HG02571 (cell line): ENCODE measurements around the gene PKM.

Source experiments
- ATAC-seq: cut with Tn5 transposase; IDR thresholded peaks from one replicate; pipeline ENCODE4 v1.9.1; 2021; ENCODE audit warnings: mild to moderate bottlenecking, moderate library complexity; ENCODE audit not compliant: unreplicated experiment

PKM gene

DNA sequence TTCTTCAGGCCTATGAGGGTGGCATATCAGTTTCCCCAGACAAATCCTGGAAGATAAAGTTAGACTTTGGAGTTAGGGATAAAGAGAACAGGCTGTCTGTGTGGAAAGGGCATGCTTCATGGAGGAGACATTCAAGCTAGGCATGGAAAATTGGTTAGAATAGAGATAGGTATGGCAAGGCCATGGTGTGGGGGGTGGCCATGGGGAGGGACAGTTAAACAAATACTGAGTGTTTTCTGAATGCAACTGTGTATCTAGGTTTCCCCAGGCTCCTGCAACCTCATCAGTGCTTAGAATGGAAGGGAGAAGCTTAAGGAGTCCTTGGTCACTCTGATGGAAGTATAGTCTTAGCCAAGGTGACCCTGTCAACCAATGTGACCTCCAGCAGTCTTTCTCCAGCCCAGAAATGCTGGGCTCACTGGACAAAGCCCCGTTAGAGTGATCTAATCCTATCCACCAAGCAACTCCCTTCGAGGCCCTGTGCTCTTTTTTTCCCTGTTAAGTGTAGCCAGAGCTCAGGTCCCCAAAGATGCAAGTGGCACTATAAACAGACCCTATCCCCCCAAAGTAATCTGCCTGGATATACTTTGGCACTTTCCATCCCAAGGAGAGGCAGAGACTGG, 5.5 kb upstream of the PKM start:
- no peak for ATAC-seq

DNA sequence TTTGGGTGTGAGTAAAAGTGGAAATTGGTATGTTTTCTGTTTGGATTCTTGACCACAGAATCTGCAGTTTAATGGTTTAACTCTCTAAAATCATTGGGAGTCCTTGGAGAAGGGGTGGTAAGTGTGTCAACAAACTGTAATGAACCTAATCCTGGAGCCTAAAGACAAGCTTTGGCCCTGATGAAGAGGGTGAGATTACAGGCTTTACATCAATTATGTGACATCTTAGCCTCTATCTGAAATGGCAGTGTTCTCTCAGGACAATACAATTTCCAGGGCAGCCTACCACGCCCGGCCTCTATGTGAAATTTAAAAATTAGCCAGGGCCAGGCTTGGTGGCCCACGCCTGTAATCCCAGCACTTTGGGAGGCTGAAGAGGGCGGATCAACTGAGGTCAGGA, 4.3 kb upstream of the PKM start:
- ATAC-seq: no peak

DNA sequence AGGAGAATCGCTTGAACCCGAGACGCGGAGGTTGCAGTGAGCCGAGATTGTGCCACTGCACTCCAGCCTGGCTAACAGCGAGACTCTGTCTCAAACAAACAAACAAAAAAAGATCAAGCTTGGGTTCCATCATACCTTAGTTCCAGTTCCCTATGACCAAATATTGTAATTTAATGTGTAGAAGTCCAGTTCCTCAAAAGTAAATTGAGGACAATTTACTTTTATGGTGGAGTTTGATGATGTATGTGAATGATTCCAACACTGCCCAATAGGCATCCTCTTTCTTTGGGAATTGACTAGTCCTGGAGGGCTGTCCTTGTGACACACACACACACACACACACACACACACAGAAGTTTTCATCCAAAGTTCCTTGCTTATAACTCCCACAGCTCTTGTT, 2.8 kb upstream of the PKM start:
- no peak for ATAC-seq

DNA sequence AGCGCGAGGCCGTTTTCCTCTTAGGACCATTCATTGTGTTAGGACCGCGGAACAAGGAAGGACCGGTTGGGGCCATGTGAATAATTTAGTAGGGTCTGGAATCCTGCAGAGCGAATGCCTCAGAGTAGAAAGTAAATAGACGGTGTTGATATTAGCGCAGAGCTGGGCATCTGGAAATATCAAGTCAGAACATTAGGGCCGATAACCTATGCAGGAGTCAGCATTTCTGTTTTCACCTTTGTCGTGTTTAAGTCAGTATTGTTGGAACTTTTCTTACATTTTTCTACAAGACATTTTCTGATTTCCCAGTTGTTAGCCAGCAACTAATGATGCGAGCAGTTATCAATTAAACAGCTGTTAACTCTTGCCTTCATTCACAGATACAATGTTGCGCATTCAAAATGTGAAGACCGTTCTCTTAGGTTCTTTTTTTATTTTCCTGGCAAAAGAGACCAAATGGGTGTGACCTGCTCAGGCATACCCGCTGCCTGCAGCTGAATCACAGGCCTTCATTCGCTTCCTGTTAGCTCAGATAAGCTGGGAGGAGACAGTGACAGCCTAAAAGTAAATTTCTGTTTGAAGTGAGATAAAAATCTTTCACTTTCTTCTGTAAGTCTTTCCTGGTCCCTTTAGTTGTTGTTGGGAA, 966 bp upstream of the PKM start:
- no peak for ATAC-seq

DNA sequence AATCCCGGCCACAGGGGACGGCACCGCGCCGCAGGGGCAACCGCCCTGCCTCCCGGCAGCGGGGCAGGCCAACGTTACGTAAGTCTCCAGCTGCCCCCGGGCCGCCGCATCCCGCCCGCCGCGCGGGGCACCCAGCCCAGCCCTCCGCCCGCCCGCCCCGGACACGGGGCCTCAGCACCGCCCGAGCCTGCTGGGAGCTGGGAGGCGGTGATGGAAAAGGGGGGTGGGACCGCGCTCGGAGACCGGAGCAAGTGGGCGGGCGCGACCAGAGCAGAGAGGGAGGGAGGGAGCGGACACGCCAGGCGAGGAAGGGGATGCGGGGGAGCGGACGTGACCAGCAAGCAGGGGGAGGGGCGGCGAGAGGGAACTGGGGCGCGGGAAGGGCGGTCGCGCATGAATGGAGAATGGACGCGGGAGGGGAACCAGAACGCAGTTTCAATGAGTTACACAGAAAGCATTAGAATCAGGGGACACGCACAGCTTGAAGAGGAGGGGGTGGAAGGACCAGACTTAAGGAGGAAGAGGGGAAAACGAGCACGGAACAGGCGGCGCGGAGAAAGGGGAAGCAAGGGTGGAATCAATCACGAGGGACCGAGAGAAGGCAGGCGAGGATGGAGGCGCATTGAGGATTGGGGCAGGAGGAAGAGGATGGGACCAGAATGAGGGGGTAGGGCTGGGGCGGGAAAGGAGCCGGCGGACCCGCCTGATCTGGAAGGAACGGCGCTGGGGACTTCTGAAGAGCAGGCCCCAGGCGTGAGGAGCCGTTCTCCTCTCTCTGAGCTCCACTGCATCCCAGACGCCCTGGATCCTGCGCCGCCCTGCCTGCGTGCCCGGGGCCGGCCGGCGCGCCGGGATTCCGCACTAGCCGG, 559 bp downstream of the PKM start:
- ATAC-seq: no peak

DNA sequence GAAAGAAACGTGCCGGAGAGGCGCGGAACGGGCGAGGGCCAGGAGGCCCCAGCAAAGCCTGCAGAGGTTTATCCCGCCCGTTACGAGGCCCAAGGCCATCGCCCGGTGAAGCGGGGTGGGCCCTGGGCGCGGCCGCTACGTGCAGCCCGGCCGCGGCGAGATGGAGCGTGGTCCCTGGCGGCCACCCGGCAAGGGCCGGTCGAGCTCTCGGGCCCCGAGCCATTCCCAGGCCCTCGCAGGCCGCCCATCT, 1.1 kb downstream of the PKM start:
- no peak for ATAC-seq

DNA sequence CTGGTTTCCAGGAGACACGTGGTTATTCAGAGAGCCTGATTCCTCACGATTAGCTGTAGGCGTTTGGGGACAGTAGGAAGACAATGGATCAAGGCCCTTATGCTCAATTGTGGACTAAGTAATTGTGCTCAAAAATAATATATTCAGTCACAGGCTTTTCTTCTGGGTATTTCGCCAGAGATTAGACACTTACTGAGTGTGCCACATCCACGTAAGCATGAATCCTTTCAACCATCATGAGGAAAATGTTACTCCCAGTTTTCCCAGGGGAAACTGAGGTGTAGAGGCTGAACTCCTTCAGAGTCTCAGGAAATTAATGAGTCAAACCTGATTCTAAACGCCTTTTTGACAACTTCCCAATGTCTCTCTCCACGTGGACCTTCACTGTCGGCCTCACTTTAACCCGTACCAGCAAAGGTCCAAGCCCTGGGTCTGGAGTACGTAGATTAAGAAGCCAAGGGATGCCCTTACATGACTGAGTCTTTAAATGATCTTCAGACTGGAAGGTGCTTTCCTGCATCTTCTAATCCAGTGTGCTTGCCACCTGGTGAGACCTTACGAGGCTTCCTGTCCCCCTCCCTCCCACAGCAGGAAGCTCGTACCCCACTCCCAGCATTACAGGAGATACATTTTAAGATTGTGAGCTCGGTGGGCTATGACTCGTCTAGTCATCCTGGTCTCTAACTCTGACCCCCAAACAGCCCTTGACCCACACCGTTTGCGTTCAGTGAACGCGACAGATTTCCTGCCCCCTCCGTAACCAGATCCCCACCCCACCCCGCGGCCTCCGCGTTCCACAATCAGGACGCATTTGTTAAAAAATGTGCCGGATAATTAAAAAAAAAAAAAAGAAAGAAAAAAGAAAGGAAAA, 1.7 kb downstream of the PKM start:
- no peak for ATAC-seq

DNA sequence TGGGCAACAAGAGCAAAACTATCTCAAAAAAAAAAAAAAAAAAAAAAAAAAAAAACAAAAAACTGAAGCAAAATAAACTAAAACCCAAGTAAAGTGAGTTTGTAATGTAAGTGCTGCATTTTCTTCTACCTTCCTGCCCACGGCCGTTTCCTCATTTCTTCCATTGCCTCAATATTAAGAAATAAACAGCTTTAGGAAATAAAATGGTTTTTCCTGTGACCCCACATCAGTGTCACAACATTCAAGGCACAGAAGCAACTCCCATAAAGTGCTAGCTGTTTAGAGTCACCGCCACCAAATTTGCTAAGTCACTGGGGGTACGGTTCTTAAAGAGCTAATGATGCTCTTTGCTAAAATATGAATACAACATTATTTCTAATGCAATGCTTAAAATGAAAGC, 3.3 kb downstream of the PKM start:
- ATAC-seq: no peak

DNA sequence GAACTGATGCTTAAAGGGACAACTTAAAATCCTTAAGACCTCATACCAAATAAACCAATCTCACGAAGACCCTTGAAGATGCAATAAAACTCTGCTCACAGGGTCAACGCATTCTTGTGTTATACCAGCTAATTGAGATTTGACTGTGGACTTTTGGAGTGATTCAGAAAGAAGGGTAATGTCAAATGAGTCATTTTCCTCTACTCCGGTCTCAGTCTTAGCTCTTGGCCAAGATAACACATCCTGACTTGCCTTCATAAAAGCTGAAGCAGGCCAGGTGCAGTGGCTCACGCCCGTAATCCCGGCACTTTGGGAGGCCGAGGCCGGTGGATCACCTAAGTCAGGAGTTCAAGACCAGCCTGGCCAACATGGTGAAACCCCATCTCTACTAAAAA, 3.8 kb downstream of the PKM start:
- no peak for ATAC-seq

DNA sequence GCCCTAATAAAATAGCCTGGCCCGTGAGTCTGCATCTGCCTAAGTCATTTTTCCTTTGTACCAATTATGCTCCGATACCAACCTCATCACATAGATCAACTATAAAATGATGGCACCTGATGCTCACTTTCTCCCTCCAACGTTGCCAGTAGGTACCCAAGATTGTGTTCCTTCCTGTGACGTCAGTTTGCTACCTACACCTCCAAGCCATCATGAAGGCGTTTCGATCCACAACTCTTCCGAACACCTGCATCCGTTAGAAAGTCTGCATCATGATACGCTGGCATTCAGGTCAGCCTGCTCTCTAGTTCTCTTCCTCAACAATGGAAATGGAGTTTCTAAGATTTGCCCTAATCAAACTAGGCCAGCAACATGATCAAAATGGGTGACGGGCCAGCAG, 7.7 kb downstream of the PKM start:
- ATAC-seq: no peak

DNA sequence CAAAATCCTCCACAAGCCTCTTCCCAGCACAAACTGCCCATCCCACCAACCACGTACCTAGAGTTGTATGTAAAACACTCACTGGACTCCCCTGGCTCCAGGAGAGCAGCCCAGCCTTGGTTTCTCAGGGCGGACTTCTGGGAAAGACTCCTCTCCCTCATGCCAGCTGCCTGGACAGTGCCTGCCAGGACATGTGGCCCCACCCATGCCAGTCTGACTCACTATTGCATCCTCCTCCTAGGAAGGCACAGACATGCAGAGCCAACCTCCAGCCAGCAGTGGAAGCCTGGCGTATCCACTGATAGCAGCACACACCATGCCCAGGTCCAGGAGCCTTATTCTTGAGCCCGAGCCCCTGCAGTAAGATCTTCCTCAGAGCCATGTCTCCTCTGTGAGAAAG, 8.6 kb downstream of the PKM start:
- ATAC-seq: no peak

DNA sequence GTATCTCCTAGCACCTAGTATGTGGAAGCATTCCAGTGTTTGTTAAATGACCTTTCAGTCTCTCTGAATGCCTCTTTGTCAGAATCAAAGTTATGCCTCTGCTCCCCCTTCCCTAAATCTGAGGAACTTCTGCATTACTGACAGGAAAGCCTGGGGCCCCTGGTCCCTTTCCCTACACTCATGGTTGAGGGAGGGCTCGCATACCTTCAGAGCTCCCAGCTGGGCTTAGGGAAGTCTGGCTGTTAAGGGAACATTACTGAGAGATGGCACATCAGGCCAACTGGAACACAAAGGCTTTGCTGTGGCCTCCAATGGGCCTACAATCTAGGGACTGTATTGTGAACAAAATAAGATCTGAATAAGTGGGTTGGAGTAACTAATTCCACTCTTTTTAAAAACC, 10.3 kb downstream of the PKM start:
- ATAC-seq: no peak

DNA sequence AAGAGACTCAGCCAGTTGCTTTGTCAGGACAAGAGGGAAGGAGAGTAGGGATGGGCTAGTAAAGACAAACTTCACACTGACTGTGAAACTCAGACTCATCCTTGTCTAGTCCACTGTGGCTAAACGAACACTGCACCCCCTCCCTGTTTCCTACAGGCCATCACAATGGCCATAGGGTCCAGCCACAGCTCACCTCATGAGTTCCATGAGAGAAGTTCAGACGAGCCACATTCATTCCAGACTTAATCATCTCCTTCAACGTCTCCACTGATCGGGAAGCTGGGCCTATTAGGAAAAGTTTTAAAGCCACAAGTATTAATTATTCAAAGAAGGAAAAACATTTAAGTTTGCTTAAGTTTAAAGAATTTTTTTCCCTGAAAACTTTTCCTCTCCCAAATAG, 13.8 kb downstream of the PKM start:
- no peak for ATAC-seq

DNA sequence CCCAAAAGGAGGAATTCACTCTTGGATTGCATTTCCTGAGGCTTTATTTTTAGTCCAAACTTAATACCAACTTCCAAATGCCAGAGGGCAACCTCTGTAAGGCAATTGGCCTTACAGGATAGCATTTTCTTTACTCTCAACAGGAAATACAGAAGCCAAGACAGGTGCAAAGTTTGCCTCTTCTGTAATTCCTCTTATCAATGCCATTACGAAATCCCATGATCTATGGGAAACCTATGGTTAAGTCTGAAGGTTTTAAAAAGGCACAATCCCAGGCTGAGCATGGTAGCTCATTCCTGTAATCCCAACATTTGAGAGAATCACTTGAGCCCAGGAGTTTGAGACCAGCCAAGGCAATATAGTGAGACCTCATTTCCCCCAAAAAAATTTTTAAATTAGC, 14.9 kb downstream of the PKM start:
- ATAC-seq: no peak

DNA sequence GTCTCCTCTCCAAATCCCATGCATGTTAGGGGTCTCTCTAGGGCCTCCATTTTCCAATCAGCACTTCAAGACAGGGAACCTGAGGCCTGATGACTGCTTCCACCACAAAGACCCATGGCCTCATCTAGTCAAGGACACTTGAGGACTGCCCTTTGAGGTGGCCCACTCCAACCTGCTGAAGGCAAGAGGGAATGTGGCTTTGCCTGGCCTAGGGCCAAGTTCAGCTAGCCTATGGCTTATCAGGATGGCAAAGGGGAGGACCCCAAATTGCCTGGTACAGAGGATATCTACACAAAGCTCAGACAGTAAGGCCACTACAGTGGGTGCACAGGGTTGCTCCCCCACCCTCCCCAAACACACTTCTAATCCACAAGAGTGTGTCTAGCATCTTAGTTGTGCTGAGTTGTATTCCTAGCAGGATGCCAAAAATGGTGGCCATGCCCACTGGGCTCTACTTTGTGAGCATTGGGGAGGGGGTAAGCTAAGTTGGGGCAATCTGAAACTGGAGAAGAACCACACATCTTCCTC, 23.4 kb downstream of the PKM start:
- no peak for ATAC-seq

DNA sequence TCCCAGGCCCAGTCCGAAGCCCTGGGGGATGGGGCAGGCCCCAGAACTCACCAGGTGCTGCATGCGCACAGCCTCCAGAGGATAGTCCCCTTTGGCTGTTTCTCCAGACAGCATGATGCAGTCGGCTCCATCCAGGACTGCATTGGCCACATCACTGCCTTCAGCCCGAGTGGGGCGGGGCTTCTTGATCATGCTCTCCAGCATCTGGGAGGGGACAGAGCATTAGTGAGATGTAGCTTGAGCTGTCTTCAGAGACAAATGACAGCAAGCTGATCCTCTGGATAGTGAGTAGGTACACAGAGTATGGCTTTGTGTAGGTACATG, 24.4 kb downstream of the PKM start:
- no peak for ATAC-seq

DNA sequence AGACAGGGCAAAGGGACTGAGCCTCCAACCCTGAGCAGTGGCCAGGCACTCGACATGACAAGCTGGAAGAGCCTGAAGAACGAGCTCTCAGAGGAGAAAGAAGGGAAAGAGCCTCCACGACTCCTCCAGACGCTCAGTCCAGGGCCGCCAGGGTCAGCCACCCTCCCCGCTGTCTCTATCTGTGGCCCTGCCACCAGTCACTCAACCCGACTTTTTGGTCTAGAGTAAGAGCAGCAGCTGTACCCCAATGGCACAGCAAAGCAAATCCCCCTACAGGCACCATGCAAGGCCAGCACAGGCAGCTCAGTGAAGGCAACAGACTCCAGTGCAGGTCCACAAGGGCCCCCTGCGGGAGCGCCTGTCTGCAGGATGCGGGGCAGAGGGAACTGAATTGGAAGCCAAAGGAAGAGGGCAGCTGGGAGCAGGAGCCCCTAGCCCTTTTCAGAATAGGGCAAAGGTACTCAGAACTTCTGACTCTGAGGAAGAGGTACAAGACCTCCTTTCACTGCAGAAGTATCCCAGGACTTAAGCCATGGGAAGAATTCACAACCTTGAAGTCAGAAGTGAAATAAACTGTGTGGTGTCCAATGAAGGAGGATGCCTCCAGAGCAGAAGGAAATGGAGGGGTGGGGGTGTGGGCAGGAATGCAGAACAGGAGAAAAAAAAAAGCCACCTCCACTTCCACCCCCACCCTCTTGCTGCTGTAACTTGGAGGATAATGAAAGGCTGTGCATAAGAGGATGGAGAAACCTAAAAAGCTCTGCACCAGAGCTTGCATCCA, 24.9 kb downstream of the PKM start:
- no peak for ATAC-seq

DNA sequence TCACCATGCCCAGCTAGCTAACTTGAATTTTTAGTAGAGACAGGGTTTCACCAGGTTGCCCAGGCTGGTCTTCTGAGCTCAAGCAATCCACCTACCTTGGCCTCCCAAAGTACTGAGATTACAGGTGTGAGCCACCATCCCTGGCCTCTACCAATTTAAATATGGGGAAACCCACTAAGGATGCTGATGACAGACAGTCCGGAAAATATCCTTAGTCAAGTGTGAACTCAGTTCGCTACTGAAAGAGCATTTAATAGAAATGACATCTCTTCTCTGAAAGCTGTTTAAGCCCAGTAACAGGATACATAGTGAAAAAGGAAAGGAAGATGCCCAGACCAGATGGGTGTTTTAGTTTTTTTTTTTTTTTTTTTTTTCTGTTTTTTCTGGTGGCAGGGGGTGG, 25.7 kb downstream of the PKM start:
- no peak for ATAC-seq

DNA sequence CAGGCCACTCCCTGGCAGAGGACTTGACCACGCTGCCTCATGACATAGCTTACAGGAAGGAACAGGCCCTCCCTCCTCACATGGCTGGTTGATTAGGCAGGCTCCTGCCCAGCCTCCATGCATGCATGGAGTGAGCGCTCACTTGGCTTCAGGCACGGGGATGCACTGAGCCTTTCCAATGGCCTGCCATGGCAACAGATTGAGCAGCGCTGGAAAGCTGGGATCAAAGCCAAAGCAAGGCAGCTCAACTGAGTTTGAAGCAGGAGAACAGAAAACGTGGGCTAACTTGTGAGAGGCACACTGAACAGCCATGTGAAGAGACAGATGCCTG, 27.5 kb downstream of the PKM start:
- ATAC-seq: no peak

DNA sequence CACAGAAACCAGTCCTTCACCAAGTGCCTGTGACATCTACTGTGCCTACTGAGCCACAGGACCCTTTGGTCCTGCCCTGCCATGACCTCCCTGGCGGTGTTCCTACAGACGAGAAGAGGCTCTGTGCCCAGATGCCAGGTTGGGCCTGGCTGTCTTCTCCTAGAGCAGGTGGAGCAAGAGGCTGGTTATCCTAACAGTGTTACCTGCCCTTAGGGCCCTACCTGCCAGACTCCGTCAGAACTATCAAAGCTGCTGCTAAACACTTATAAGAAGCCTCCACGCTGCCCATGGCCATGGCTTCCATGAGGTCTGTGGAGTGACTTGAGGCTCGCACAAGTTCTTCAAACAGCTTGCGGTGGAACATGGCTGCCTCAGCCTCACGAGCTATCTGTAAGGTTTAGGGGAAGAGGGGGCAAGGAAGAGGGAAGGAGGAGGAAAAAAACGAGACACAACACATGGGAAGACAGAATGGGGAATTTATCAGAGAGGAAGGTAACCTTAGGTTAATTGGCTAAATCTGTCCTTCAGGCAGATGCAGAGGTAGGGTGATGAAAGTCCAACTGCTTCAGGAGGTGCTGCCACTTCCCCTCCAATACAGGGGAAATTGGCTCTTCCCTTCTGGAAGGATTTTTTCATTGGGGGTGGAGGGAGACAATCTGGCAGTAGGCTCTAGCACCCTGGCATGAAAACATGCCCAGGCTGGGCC, 28.0 kb downstream of the PKM start:
- ATAC-seq: no peak
